HG02852 (cell line): ENCODE results near the gene COMMD6.
"Not testable (repeated sequence)": the region's sequence is repeated elsewhere in the genome, so short reads cannot be mapped to it uniquely, and the experiment has no call there.

Source experiments
- ATAC-seq: cut with Tn5 transposase; IDR thresholded peaks from one replicate; pipeline ENCODE4 v1.9.1; 2021; ENCODE audit warnings: mild to moderate bottlenecking, moderate library complexity; ENCODE audit not compliant: unreplicated experiment

COMMD6 gene

DNA sequence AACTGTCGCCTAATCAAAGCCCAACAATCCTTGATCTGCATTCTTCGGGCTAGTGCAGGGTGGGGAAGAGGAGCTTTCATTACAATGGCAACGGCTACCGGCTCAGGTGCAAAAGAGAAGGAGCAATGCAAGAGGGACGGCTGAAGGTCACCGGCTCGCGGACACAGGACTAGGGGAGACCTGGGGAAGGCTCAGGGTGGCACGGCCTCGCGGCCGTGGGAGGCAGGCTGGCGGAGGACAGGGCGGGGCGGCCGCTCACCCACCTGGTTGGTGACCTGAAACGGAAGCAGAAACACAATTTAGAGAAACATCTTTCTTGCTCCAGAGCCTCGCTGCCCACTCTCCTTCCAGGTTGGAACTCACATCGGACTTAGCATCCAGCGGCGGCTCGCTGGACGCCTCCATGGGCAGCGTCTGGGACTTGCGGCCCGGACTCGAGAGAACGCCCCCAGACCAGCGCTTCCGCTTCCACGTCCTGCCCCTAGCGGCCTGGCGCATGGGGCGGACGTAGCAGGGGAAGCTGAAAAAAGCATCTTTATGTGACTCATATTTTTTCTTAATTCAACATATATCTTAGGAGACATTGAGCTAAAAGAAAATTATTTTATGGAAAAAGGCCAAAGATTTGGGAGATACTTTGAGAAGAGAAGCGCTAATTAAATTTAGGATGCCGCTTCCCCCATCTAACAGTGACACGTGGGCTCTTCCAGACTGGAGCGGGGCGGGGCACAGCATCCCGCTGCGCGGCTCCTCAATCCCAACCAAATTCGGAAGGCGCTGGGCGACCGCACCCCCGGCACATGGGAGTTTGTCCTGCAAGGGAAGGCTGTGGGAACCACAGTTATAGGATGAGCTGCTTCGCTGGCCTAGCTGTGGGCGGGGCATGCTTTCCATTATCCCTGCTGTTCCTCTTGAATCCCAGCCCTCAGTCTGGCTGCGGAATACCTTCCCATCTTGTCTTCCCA lies at the start of gene COMMD6:
Gene COMMD6, minus strand, starts transcription at position 441 of the 965 bp plus-strand sequence. Its CDS starts 36 bp downstream, at position 405.
- peak; percentile 97 for ATAC-seq

- no peak for ATAC-seq
Observed at GRCh38 chr13:75585153-75585552, 47.5 kb upstream of the COMMD6 start.

DNA sequence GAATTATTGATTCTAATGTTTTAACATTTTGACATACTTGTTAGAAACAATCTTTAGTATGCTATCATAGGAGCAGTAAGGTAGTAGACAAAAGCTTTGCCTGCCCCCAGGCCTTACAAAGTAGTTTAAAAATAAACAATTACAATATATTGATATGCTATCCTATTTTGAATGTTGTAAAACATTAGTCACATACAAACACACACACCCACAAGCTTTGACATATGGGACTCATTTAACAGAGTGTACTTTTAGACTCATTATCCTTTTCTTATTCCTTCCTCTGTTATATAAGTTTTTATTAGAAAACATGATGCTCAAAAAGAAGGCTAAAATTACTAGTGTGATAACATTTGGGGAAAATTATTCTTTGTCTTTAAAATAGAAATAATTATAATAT lies 45.5 kb upstream of the COMMD6 start:
- no peak for ATAC-seq

GRCh38 chr13:75581874-75582640 lies 44.4 kb upstream of the COMMD6 start:
- ATAC-seq, result no peak

GRCh38 chr13:75579529-75579928 lies 41.9 kb upstream of the COMMD6 start:
- peak; percentile 80 for ATAC-seq

DNA sequence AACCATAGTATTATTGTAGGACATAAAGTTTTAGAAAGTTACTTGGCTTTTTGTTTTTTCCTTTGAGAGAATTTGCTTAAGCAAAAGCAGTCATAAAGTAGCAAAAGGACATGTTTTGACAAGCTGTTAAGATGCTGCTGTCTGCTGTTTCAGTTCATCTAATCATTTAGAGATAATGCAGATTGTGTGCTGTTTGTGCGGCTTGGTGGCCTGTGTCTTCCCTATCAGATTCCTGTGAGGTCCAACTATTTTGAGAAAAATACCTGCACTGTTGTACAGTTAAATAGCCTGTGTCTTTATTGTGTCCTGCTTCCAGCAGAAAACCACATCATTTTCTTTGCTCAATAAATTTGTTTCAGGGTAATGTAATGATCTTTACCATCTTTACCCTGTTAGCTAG lies 31.9 kb upstream of the COMMD6 start:
- no peak for ATAC-seq

GRCh38 chr13:75566658-75567057 lies 29.0 kb upstream of the COMMD6 start:
- ATAC-seq, result no peak

DNA sequence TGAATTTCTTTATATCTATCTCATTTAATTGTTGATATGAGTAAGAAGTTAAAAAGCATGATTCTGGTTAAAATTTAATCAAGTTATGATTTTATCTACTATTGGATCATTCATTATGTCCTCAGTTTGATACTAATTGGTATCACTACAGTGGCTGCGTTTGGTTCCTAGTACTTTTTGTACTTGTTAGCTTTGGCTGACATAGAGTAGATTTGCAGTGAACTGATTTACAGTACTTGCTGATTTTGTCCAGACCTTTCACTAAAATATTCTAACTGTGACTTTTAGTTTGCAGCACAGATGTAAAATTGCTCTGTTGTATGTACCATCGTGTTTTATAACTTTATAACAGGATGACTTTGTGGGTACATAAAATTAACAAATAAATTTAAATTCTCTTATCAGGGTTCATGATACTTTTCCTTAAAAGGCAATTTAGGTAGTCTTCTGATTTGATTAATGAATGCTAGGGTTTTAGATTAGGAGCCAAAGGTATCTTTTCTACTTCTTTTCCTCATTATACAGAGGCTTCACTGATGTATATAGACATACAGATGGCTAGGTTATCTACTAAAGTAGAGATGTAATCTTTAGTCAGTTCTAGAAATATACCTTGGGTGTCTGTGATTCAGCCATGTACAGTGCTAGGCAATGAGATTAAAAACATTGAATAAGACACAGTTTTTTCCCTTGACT lies 20.7 kb upstream of the COMMD6 start:
- ATAC-seq, result no peak

DNA sequence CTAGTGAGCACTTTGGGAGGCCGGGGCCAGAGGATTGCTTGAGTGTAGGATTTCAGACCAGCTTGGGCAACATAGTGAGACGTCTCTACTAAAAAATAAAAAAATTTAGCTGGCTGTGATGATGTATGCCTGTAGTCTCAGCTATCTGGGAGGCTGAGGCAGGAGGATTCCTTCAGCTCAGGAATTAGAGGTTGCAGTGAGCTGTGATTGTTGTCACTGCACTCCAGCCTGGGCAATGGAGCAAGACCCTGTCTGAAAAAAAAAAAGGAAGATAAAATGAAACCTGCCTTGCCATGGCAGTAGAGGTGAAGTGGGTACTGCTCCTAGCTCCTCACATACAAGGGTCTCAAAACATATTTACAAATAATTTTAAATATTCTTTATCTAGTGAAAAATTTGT lies 19.3 kb upstream of the COMMD6 start:
- ATAC-seq, result no peak

DNA sequence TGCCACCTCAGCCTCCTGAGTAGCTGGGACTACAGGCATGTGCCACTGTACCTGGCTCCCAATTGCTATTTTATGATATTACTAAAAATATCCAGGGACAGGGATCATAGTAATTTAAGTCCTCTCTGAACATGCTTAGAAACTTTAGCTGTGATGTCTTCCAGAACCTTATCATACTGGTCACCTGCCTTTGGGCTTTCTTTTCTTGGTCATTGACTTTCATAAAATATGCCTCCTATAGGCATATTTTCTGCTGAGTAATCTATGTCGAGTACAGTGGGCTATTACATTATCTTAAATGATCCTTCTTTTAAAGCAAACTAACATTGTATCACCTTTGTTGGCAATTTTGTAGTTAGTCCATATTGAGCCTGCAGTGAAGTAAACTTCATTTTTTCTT lies 18.2 kb upstream of the COMMD6 start:
- ATAC-seq, result no peak

DNA sequence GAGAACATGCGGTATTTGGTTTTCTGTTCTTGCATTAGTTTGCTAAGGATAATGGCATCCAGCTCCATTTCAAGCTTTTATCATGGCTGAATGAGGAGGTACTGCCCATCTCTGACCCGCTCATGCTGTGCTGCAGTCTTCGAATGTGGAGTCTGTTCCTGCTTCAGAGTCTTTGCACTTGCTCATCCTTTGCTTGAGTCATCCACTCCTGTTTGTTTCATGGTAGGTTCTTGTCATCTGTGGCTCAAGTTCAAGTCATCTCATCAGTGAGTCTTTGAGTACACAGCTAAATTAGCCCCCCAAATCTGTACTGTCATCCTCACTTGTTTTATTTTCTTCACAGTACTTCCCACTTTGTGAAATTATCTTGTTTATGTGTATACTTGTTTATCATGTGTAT lies 17.3 kb upstream of the COMMD6 start:
- ATAC-seq, result no peak

DNA sequence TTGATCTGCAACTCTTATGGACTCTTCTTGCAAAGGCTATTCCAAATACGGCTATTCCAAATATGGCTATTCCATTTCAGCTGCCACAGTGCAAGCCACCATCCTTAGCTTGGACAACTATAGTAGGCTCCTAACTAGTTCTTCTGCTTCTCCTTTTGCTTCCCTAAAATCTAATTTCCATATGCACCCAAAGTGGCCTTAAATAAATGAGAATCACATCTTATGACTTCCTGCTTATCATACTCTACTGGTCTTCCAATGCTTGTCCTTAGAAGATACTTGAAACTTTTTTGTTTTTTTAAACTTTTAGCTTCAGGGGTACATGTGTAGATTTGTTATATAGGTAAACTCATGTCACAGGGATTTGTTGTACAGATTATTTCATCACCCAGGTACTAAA lies 16.8 kb upstream of the COMMD6 start:
- ATAC-seq, result no peak

- ATAC-seq, result peak; percentile 9
Observed at GRCh38 chr13:75550159-75550567, 12.5 kb upstream of the COMMD6 start.

GRCh38 chr13:75549262-75550158 lies 11.9 kb upstream of the COMMD6 start, which contains the start of gene UCHL3:
TSS of gene UCHL3 (plus strand) at chr13:75549791. CDS start at chr13:75549821, 30 bp downstream.
- ATAC-seq, result peak; percentile 95

GRCh38 chr13:75547917-75548316 lies 10.3 kb upstream of the COMMD6 start:
- no peak for ATAC-seq

GRCh38 chr13:75545386-75545785 lies 7.7 kb upstream of the COMMD6 start:
- ATAC-seq, result not testable (repeated sequence)

GRCh38 chr13:75544681-75545330 lies 7.2 kb upstream of the COMMD6 start:
- ATAC-seq, result no peak

- no peak for ATAC-seq
Observed at GRCh38 chr13:75541961-75542360, 4.3 kb upstream of the COMMD6 start.

GRCh38 chr13:75541287-75541686 lies 3.6 kb upstream of the COMMD6 start:
- ATAC-seq, result no peak

GRCh38 chr13:75533861-75534260 lies 3.8 kb downstream of the COMMD6 start:
- no peak for ATAC-seq
